Panc1 (cell line): ENCODE data around the gene SIAH3. TPM values are rescaled to one million over a fixed set of nuclear protein-coding genes. Genes with fewer than 3 reads are reported as not detected.

Experiments
- ATAC-seq: fragments of 200-7000 bp; cut with Tn5 transposase; 2 replicates; pipeline ENCODE4 v1.9.1; 2020; ENCODE audit warnings: mild to moderate bottlenecking, moderate library complexity
- BruUV-seq: library from RNA; stranded (reverse); fragments of 400-500 nt; replicated peaks from 2 replicates; lab custom pipeline; 2021; lab: Mats Ljungman, UMichigan
- CTCF ChIA-PET: fragments of 300-600 bp; sonication (Branson Sonifier 250); formaldehyde crosslinking; loops from one replicate; lab custom pipeline; 2022; ENCODE audit warnings: antibody characterized with exemption; lab: Charles Lee
- POLR2A ChIA-PET: fragments of 300-600 bp; sonication (Branson Sonifier 250); formaldehyde crosslinking; loops from one replicate; lab custom pipeline; 2022; ENCODE audit warnings: antibody characterized with exemption; lab: Charles Lee
- DNase-seq: peaks from one replicate; pipeline ENCODE4 v3.0.0-alpha.2; 2010; ENCODE audit warnings: low read depth, low spot score
- H3K27ac ChIP-seq: 2 replicates; pipeline ENCODE4 v1.5.1; 2011; ENCODE audit warnings: mild to moderate bottlenecking, low read length, inconsistent platforms
- H3K27me3 ChIP-seq: fragments of 200-500 bp; sonication (Bioruptor generic); 2 replicates; pipeline ENCODE4 v1.6.0; 2014; ENCODE audit warnings: low read length, inconsistent platforms; ENCODE audit not compliant: control insufficient read depth, insufficient read depth
- H3K36me3 ChIP-seq: fragments of 200-500 bp; sonication (Bioruptor generic); 2 replicates; pipeline ENCODE4 v1.5.1; 2014; ENCODE audit warnings: inconsistent platforms, mild to moderate bottlenecking, low read length, moderate library complexity; ENCODE audit not compliant: control insufficient read depth, insufficient read depth
- H3K4me1 ChIP-seq: 2 replicates; pipeline ENCODE4 v1.5.1; 2011; ENCODE audit warnings: inconsistent platforms, mild to moderate bottlenecking, low read length, moderate library complexity; ENCODE audit not compliant: control insufficient read depth, insufficient read depth
- H3K4me3 ChIP-seq, 2 experiments: 2 replicates each; pipeline ENCODE4 v1.5.1; 2011 to 2012; ENCODE audit warnings: low read depth in 2 of 2, low read length in 2 of 2, mild to moderate bottlenecking in 2 of 2, inconsistent platforms in 1 of 2, moderate library complexity in 1 of 2
- H3K9me3 ChIP-seq: fragments of 200-500 bp; sonication (Bioruptor generic); 2 replicates; pipeline ENCODE4 v1.5.1; 2014; ENCODE audit warnings: low read depth, mild to moderate bottlenecking, inconsistent platforms, low read length, moderate library complexity; ENCODE audit not compliant: control insufficient read depth, insufficient read depth
- CTCF ChIP-seq: fragments of 450-650 bp; IDR thresholded peaks from 2 replicates; pipeline ENCODE4 v1.5.1; 2017; ENCODE audit warnings: mild to moderate bottlenecking
- POLR2AphosphoS5 ChIP-seq: IDR thresholded peaks from 2 replicates; pipeline ENCODE4 v1.6.1; 2012; ENCODE audit warnings: mild to moderate bottlenecking, low read depth, low read length, moderate library complexity
- REST ChIP-seq, 2 experiments: IDR thresholded peaks; 2 replicates each; pipeline ENCODE4 v1.6.1; 2011 to 2012; ENCODE audit warnings: low read depth in 2 of 2, control low read depth in 1 of 2, low read length in 1 of 2, mild to moderate bottlenecking in 1 of 2, moderate library complexity in 1 of 2; ENCODE audit not compliant: insufficient read depth in 1 of 2
- SIN3A ChIP-seq: IDR thresholded peaks from 2 replicates; pipeline ENCODE4 v1.6.1; 2012; ENCODE audit warnings: low read depth, mild to moderate bottlenecking, low read length, moderate library complexity, borderline replicate concordance; ENCODE audit not compliant: insufficient read depth
- TCF7L2 ChIP-seq: IDR thresholded peaks from 2 replicates; pipeline ENCODE4 v1.6.1; 2011; ENCODE audit warnings: mild to moderate bottlenecking, low read depth, low read length, inconsistent platforms
- in situ Hi-C: cut with HindIII; loops from 2 replicates; pipeline ENCODE4 v1.10.0; 2016; ENCODE audit warnings: low sequenced_read_pairs, low pct_unique_long_range_greater_than_20kb
- intact Hi-C: fragments of 100-400 bp; cut with micrococcal nuclease; formaldehyde crosslinking; loops from one replicate; pipeline ENCODE4 v1.10.0; 2022; ENCODE audit not compliant: unreplicated experiment
- total RNA-seq: library from RNA; stranded (reverse); gene quantifications from one replicate; pipeline ENCODE4 v1.2.1, GENCODE V29; 2021; ENCODE audit not compliant: unreplicated experiment

The SIAH3 gene
- total RNA-seq, 1 experiment from 2014 or later: not detected

- BruUV-seq: no TSS peak
- Histone ChIP-seq H3K27ac (no peak overlapping the region), H3K4me1 (no peaks in the 10 kb centered on the region), H3K27me3 (no peaks in the 10 kb centered on the region), H3K9me3 (no peaks in the 10 kb centered on the region), H3K4me3 (no peak overlapping the region), H3K36me3 (no peaks in the 10 kb centered on the region)
- ChIA-PET POLR2A (no interaction called here), CTCF (no interaction called here)
- intact Hi-C loops: no loop called here
- TF ChIP-seq TCF7L2 (no peak), REST (IDR thresholded peaks at IDR 0.05; ENCODE audit: insufficient read depth in 1 of 2, low read depth in 2 of 2, low read length in 1 of 2) (no peak), SIN3A (no peak), CTCF (no peak), POLR2AphosphoS5 (no peak)
- ATAC-seq: no peak
- DNase-seq: no peak
- in situ Hi-C loops: no loop called here
Measured at GRCh38 chr13:45831851-45832250, 19.7 kb downstream of the SIAH3 start.

GRCh38 chr13:45830121-45830520 is 21.4 kb downstream of the SIAH3 start:
- TF ChIP-seq REST (IDR thresholded peaks at IDR 0.05; ENCODE audit: insufficient read depth in 1 of 2, low read depth in 2 of 2, low read length in 1 of 2) (no peak), CTCF (no peak), TCF7L2 (no peak), SIN3A (no peak), POLR2AphosphoS5 (no peak)
- H3K9me3 ChIP-seq: no peaks in the 10 kb centered on the region
- ChIA-PET CTCF (no interaction called here), POLR2A (no interaction called here)
- no peak overlapping the region for H3K27ac ChIP-seq
- intact Hi-C loops (no loop called here), in situ Hi-C loops (no loop called here)
- DNase-seq (no peak), ATAC-seq (no peak)
- H3K4me1 ChIP-seq: no peaks in the 10 kb centered on the region
- H3K36me3 ChIP-seq: no peaks in the 10 kb centered on the region
- BruUV-seq: no TSS peak
- no peaks in the 10 kb centered on the region for H3K27me3 ChIP-seq
- no peak overlapping the region for H3K4me3 ChIP-seq
